GM19324 (cell line): Measurements from ENCODE around the gene UBD.

Experiments used
- ATAC-seq: cut with Tn5 transposase; IDR thresholded peaks from one replicate; pipeline ENCODE4 v1.9.1; 2021; ENCODE audit warnings: mild to moderate bottlenecking, moderate library complexity; ENCODE audit not compliant: unreplicated experiment, low FRiP score

The UBD gene

GRCh38 chr6:29563435-29563965 lies 4.0 kb upstream of the UBD start:
- no peak for ATAC-seq

DNA sequence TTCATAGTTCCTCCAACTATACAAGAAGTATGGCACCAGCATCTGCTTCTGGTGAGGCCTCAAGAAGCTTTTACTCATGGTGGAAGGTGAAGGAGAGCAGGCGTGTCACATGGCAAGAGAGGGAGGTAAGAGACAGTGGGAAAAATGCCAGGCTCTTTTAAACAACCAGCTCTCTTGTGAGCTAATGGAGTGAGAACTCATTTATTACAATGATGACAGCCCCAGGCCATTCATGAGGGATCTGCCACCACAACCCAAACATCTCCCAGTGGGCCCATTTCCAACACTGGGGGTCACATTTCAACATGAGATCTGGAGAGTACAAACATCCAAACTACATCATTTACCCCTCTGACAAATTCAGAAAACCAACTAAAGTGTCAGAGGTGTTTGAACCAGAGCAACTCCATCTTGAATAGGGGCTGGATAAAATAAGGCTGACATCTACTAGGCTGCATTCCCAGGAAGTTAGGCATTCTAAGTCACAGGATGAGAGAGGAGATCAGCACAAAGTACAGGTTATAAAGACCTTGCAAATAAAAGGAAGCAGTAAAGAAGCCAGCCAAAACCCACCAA lies 2.2 kb upstream of the UBD start:
- ATAC-seq, result no peak

GRCh38 chr6:29561091-29561490 lies 1.6 kb upstream of the UBD start:
- ATAC-seq, result no peak

GRCh38 chr6:29558439-29559079 lies 973 bp downstream of the UBD start:
- ATAC-seq, result no peak

GRCh38 chr6:29557320-29557719 lies 2.2 kb downstream of the UBD start:
- ATAC-seq, result no peak

- ATAC-seq, result no peak
Measured at GRCh38 chr6:29554764-29555163, 4.8 kb downstream of the UBD start.

GRCh38 chr6:29553268-29554057 lies 6.1 kb downstream of the UBD start:
- ATAC-seq, result no peak

GRCh38 chr6:29552512-29553051 lies 7.0 kb downstream of the UBD start:
- ATAC-seq, result peak; percentile 67

GRCh38 chr6:29547573-29547972 lies 12.0 kb downstream of the UBD start:
- no peak for ATAC-seq

DNA sequence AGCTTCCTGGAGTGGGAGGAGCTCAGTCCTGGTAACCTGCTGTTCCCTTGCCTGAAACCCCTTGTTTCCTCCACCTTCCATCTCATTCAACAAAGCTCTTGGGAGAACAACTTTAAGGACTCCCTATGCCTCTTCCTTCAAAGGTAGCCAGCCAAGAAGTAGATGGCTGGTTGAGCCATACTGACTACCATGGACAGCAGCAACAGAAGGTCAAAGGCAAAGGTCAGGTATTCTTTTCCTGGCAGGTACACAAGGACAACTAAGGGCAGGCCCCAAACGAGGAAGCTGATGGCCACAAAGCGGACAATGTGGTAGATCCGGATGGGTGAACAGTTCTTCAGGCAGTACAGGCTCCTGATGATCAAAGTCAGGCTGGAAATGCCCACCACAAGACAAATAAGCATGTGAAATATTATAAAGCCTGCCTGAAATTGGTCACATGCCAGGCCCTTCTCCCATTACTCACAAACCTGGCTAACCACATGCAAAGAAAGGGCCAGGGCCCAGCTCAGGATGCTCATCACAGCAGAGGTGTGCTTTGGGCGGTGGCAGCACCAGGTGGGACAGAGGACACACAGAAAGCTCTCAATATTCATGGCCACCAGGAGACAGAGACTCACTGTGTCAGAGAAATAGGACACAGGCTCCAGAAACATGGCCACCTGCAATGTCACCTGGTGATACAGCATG lies 21.7 kb downstream of the UBD start:
- ATAC-seq, result no peak

DNA sequence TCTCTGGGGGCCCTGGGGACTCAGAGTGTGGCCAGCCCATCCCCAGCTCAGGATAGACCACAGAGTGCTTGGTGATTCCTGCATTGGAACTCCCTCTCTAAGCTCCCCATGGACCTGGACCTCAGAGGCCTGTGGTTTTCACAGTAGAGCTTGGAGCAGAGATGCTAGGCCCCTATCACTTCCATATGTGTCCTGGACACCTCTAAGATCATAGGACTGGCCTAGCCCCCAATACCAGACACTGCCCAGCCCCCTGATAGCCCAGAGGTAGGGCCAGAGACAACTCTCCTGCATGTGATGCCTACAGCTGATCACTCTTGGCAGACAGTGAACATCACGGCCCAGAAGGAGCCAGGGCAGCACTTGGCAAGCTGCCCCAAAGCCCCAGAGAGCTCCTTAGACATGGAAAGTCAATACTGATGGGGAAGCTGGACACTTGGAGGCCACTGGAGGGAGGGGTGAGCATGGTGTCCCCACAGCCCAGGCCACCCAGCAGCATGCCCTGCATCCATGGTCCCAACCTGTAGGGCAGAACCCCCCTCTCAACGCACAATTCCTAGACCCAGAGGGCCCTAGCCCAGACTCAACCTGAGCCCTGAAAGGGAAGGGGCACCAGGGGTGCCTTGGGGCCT lies 27.1 kb downstream of the UBD start:
- no peak for ATAC-seq

GRCh38 chr6:29531668-29532067 lies 27.9 kb downstream of the UBD start:
- ATAC-seq, result no peak

- no peak for ATAC-seq
Measured at GRCh38 chr6:29530671-29531310, 28.7 kb downstream of the UBD start.

GRCh38 chr6:29529956-29530355 lies 29.6 kb downstream of the UBD start:
- ATAC-seq, result no peak

GRCh38 chr6:29528988-29529560 lies 30.5 kb downstream of the UBD start:
- ATAC-seq, result no peak

DNA sequence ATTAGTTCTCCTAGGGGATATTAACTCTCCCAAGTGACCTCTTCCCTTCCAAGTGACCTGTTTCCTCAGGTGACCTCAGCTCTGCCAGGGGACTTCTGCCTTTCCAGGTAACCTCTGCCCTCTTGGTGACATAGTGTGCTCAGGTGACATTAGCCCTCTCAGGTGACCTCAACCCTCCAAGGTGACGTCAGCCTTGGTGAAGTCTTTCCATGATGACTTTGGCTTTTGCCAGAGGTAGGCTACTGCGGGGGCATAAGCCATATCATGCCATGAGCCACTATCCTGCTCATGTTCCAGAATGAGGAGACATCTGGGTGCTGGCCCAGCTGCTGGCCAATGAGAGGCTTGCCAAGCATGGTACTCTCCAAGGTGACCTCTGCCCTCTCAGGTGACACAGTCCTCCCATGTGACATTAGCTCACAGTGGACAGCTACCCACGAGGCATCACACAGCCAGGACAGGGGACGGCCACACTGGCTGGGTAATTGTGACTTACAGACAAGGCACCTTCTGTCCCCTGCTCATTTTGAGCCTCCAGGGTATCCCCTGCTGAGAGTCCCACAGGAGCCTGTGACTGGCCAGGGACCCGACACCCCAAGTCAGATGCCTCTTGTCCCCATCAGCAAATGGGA lies 31.1 kb downstream of the UBD start:
- ATAC-seq, result no peak

DNA sequence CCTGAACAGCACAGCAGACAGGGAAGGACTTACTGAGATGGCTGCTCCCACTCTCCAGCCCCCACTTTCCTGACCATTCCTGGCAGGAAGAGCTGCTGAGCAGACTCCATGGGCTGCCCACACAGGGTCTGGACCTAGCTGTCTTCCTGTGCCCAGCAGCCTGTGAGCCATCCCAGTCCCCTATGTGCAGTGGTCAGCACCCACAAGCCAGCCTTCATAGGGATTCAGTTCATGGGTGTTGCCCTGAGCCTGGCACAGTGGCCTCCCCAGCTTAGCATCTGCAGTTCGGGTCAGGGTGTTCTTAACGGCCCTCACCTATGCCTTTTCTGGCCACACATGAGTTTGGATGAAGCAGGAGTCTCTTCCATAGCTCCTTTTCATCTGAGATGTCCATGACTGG lies 32.0 kb downstream of the UBD start:
- ATAC-seq, result no peak

- ATAC-seq, result no peak
Measured at GRCh38 chr6:29527126-29527525, 32.4 kb downstream of the UBD start.

DNA sequence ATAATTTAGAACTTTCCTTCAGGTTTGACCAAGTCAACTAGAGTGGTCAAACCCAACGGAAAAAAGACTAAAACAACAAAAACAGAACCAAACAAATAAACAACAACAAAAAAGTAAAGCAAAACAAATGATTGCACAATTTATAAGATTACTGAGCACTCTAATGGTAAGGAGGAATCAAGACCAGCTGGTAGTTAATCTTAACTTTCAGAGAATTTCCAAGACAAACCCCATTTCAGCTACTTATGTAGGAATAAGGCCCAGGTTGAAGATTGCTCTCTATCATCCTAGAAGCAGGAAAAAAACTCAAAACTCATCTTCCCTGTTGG lies 34.3 kb downstream of the UBD start:
- ATAC-seq, result no peak
